Stimulated activated CD8-positive, alpha-beta memory T cell treated with anti-CD3 and anti-CD28 coated beads, Interleukin-7, amount 100 ng/mL, for 4 hours (primary cell): ENCODE measurements around the gene RRP12.
"Not testable (repeated sequence)": the region's sequence is repeated elsewhere in the genome, so short reads cannot be mapped to it uniquely, and the experiment has no call there.

Experiments
- DNase-seq, 2 donors: peaks; one replicate each; pipeline ENCODE4 v3.0.0-alpha.2; 2020; ENCODE audit warnings: low read depth in 2 of 2

Gene RRP12

DNA sequence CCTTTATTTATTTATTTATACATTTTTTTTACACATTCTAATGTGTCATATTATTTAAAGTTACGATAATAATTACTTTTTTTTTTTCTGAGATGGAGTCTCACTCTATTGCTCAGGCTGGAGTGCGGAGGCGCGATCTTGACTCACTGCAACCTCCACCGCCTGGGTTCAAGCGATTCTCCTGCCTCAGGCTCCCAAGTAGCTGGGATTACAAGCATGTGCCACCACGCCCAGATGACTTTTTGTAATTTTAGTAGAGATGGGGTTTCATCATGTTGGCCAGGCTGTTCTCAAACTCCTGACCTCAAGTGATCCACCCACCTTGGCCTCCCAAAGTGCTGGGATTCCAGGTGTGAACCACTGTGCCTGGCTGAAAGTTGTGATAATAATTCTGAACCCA is 5.3 kb upstream of the RRP12 start:
- DNase-seq = not testable (repeated sequence)

DNA sequence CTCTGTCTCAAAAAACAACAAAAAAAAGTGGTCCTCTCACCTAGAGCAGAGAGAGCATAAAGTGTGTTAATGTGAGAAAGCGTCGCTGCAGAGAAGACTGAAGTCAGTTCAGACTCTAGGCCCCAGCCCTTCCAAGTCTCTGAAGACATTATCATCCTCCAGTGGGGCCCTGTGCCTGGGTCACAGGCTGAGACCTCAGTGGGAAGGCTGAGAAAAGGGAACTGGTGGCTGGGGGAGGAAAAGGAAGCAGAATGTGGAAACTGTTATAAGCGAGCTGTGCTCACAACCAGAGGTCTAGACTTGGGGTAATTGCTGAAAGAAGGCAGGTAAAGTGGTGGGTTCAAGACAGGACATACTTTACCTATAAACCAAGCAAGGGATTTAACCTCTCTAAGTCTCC is 4.9 kb upstream of the RRP12 start:
- DNase-seq = no peak

- no peak for DNase-seq
Measured at GRCh38 chr10:97404044-97404443, 2.9 kb upstream of the RRP12 start.

DNA sequence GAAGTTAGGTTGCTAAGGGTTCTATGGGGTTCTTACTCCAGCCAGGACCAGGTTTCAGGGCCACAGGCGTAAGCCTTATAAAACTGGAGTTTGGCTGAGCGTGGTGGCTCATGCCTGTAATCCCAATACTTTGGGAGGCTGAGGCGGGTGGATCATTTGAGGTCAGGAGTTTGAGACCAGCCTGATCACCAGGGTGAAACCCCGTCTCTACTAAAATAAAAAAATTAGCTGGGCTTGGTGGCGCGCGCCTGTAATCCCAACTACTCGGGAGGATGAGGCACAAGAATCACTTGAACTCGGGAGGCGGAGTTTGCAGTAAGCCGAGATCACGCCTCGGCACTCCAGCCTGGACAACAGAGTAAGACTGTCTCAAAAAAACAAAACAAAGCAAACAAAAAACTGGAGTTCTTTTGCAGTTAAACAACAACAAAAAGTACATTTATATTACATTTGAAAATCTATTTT is 347 bp upstream of the RRP12 start:
- DNase-seq = no peak

DNA sequence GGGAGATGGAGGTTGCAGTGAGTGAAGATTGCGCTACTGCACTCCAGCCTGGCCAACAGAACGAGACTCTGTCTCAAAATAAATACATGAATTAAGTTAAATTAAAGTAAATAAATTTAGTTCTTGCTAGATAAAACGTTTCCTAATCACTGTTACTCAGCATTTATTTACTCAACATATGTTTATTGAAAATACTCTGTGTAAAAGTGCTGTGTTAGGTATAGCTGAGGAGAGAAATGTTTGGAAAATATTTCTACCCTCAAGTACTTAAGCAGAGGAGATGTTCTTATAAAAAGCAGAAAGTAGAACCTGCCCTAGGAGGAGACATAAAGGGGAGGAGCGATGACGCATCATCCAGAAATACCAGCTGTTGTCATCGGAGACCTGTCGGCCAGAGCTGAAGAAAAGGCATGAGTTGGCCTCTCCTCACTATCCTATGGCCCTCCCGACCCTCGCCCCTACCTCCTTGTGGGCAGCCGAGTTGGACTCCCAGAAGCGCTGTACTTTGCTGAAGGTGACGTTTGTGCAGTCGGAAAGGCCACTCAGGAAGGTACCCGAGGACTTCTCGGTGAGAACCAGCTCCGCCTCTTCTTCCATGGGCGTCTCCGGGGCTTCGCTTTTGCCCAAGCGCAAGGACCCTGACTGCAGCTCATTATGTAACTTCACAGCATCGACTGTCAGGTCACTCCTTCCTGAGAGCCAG is 1.1 kb downstream of the RRP12 start:
- DNase-seq = no peak

- no peak for DNase-seq
Measured at GRCh38 chr10:97396056-97396455, 5.1 kb downstream of the RRP12 start.

- DNase-seq = no peak
Measured at GRCh38 chr10:97393034-97393573, 8.0 kb downstream of the RRP12 start.

- DNase-seq = no peak
Measured at GRCh38 chr10:97390091-97390490, 11.0 kb downstream of the RRP12 start.

- no peak for DNase-seq
Measured at GRCh38 chr10:97388152-97388551, 13.0 kb downstream of the RRP12 start.

GRCh38 chr10:97385565-97385964 is 15.6 kb downstream of the RRP12 start:
- DNase-seq = no peak

GRCh38 chr10:97384641-97385040 is 16.5 kb downstream of the RRP12 start:
- no peak for DNase-seq

- no peak for DNase-seq
Measured at GRCh38 chr10:97384156-97384555, 17.0 kb downstream of the RRP12 start.

DNA sequence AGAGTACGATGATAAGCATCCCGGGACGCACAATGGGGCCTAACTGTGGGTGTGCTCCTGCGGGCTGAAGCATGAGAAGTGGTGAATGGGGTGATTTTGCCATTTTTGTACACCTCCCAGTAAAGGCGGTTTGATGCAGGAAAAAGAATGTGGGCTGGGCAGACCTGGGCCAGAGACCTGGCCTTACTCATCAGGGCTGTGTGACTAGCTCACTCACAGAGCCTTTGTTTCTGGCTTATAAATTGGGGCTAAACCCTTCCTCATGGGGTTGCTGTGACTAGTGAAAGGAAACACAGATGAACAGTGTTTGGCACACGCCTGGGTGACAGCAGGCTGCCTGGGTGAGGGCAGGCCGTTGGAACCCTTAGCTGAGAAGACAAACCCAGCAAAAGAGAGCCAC is 18.0 kb downstream of the RRP12 start:
- no peak for DNase-seq

DNA sequence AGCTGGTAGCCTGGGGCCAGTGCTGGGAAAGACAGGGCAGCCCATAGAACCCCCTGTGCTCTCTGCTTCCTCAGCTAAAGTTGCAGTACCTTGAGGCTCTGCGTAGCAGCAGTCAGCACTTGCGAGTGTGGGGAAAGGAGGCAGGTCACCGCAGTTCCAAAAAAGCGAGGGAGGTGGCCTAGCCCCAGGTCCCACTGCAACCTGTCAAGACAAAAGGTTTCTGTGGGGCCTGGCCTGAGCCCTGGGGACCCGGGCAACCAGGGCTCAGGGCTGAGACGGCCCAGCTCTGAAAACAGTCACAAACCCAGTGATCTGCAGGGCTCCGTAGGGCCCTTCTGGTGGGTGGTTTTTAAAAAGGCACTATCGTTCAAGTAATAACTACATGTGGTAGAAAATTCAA is 19.5 kb downstream of the RRP12 start:
- DNase-seq = no peak

DNA sequence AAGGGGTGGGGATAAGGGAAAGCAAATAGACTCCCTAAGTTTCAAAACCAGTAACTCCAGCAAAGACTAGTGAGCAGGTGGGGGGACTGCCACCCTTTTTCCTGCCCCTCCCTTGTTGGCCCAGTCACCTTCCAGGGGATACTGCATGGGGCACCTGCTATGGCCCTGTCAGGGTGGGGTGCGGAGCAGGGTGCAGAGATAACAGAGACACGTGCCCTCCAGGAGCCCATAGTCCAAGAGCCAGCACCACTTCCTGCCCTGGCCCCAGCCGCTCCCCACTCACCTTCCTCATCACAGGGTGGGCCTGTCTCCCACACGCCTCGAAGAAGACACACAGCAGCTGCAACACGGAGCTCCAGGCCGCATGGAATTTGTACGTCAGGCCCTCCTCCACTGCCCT is 20.6 kb downstream of the RRP12 start:
- no peak for DNase-seq

DNA sequence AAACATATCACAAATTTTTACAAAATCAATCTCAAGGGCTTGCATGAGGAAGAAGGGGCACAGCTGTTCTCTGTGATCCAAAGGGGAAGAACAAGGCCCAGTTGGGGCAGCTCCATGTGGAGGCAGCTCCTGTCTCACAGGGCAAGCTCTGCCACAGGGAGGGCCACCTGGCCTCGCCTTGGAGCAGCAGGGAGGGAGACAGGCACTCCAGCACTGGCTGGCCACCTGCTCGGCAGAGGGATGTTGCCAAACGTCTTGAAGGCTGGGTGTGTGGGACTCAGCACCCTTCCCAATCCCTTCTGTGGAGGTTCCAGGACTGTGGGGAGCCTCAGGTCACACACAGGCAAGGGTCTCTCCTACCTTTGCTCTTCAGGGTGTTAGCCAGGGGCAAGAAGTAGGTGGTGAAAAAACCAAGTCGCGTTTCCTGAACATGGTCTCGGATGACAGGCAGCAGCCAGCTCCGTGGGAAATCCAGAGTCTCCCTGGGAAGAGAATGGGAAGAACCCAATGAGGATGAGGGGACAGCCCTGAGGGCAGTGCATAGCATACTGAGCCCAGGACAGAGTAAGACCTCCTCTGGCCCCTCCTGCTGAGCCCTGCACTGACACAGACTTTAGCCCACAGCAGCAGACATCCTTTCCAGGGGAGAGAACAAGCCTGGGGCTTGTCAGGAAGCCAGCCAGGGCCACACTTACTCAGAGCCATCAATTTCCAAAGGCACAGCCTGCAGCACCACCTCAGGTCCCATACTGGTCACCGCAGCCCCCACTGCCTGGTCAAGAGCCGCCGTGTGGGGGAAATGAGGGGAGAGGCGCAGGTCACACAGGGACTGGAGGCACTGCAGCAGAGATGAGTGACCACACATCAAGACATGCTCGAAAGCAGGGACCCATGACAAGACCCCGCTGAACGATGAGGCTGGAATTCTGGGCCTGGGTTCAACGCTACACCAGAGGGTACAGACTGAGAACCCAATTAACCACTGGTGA is 21.9 kb downstream of the RRP12 start:
- no peak for DNase-seq

DNA sequence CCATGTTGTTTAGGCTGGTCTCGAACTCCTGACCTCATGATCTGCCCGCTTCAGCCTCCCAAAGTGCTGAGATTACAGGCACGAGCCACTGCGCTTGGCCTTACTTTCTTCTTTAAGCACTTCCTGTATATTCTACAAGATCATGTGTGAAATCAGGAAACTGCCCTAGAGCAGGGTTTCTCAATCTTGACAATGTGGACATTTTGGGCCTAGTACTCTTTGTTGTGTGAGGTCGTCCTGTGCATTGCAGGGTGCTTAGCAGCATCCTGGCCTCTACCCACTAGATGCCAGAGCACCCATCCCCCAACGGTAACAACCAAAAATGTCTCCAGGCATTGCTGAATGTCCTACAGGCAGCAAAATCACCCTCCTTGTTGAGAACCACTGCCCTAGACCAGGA is 24.7 kb downstream of the RRP12 start:
- no peak for DNase-seq

DNA sequence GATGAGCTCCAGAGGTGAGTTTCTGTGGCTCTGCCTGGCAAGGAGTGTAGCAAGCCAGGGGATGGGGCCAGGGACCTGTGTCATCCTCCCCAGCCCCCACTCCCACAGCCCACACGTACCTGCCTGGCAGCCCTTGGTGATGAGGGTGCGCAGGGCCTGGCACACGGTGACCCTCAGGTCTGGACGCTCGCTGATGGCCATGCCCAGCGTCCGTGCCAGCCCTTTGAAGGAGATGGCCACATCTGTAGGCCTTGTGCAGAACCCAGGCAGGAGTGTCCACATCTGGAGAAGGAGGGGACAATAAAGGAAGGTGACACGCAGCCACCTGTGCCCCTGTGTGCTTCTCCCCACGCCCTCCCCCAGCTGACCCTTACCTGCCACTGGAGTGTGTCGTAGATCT is 27.7 kb downstream of the RRP12 start:
- DNase-seq = no peak

DNA sequence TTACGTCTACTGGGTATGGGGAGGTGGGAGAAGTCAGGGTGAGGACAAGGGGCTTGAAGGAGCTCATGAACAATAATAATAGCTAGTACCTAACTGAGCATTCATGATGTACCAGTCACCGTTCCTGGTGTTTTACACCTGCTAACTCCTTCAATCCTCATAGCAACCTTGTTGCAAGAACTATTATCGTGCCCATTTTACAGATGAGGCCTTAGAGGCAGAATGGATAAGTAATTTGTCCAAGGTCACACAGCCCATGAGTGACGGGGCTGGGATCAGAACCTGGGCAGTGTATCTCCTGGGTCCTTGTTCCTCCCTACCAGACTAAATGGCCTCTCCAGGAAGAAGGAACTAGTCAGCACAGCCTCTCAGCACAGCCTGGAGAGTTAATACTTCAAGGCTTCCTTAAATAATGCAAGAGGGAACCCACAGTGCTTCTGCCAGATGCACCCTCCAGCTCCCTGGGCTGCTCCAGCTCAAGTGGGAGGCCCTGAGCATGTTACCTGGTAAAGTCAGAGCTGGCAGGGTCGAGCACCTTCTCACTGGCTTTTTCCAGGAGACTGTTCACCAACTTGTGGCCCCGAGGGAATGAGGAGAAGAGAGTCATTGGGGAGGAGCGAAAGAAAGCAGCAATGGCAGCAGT is 28.8 kb downstream of the RRP12 start:
- no peak for DNase-seq

GRCh38 chr10:97371696-97372095 is 29.4 kb downstream of the RRP12 start:
- DNase-seq = no peak

DNA sequence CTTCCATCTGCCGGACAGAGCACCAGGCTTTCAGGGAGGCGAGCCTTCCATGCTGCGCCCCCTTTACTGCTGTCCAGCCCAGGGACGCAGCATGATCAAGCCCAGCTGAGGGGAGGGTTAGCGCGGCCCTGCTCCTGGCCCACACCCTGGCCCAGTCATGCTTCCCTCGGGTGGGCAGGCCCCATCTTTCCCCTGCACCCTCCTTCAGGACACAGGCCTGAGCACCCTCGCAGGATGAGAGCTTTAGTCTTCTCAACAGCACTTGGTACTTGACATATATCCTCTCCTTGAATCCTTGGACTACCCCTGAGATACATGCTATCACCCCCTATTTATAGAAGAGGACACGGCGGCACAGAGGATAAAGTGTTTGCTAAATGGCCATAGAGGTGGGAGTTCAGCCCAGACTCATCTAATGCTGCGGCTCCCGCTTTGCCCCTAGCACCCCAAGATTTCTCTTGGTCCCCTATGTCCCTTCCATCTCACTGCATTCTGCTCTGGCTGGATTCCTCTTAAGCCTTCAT is 34.0 kb downstream of the RRP12 start:
- DNase-seq = no peak

- no peak for DNase-seq
Measured at GRCh38 chr10:97366572-97366971, 34.6 kb downstream of the RRP12 start.
